Spleen (tissue), 7 donors: ENCODE data around the gene AMD1.

Source experiments
- CTCF ChIP-seq, 11 experiments: fragments of 200-600 bp in 7 of 11; fragments of 450-650 bp in 4 of 11; sonication (generic) in 4 of 11; IDR thresholded peaks in 8 of 11; conservative IDR thresholded peaks in 3 of 11; 1 replicate in 7 of 11; 2 replicates in 4 of 11; pipeline versions ENCODE4 v1.4.0 to v1.8.0; 2016 to 2021; ENCODE audit warnings: antibody characterized with exemption in 11 of 11, inconsistent platforms in 4 of 11, mild to moderate bottlenecking in 1 of 11
- POLR2A ChIP-seq, 3 donors: fragments of 450-650 bp; IDR thresholded peaks; one replicate each; pipeline ENCODE4 v1.5.1; 2017; ENCODE audit warnings: antibody characterized with exemption in 3 of 3, mild to moderate bottlenecking in 1 of 3
- POLR2AphosphoS5 ChIP-seq, 3 donors: sonication (generic); formaldehyde crosslinking; IDR thresholded peaks; one replicate each; pipeline ENCODE4 v1.5.1; 2017; ENCODE audit warnings: antibody characterized with exemption in 3 of 3
- donor health status: DM: no; HTN: no; CAD: no; lungs with moderate emphysema.
- donor health status: DM: no; HTN: no; CAD: no.
- donor health status: DM: no; HTN: no; CAD: no.

DNA sequence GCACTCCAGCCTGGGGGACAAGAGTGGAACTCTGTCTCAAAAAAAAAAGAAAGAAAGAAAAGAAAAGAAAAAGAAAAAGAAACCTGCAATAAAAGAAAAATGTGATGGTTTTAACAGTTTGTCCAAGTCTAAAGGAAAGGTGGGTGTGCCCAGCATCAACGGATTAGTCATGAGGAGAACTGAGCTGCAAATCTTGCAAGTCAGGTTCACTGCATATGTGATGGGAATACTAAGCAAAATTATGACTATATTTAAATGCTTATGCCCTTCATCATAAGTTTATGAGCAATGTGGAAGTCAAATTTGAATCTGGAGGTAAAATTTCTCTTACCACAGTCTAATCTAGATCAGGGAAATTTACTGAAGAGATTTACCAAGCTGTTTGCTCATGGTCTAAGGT, 46.2 kb upstream of the AMD1 start:
- TF ChIP-seq POLR2A (IDR thresholded peaks at IDR 0.05): no peak
- TF ChIP-seq CTCF (IDR thresholded peaks at IDR 0.05 in 8 of 11, conservative IDR thresholded peaks at IDR 0.05 in 3 of 11): no peak
- no peak for TF ChIP-seq POLR2AphosphoS5 (IDR thresholded peaks at IDR 0.05)
